ENCODE measurements around the gene ELF4. TPM values are rescaled to one million over a fixed set of nuclear protein-coding genes. Genes with fewer than 3 reads are reported as not detected.

ELF4 gene
- total RNA-seq, 1 donor from 2014 or later = 26.6 TPM

GRCh38 chrX:130108647-130109428, 1.5 kb downstream of the ELF4 start:
- DNase-seq (ENCODE audit: low spot score) = no peak
- H3K9me3 Mint-ChIP-seq = no peaks in the 10 kb centered on the region
- H3K36me3 Mint-ChIP-seq (ENCODE audit: low read depth) = peaks cover 3% of the 10 kb centered on the region
- peak overlapping the region; percentile 92 for H3K27ac Mint-ChIP-seq
- H3K4me1 Mint-ChIP-seq (ENCODE audit: low read depth) = peaks cover 15% of the 10 kb centered on the region
- intact Hi-C loops (cut with micrococcal nuclease) = loop anchor here (1.0 kb wide), 1 partner anchor 17 kb away; no protein-coding TSS in a partner anchor
- peak overlapping the region; percentile 93 for H3K4me3 Mint-ChIP-seq
- no peaks in the 10 kb centered on the region for H3K27me3 Mint-ChIP-seq (ENCODE audit: insufficient read depth)

GRCh38 chrX:130106071-130106470, 4.2 kb downstream of the ELF4 start:
- H3K9me3 Mint-ChIP-seq = no peaks in the 10 kb centered on the region
- intact Hi-C loops (cut with micrococcal nuclease) = no loop called here
- peaks cover 4% of the 10 kb centered on the region for H3K36me3 Mint-ChIP-seq (ENCODE audit: low read depth)
- H3K27me3 Mint-ChIP-seq (ENCODE audit: insufficient read depth) = no peaks in the 10 kb centered on the region
- H3K27ac Mint-ChIP-seq = no peak overlapping the region
- no peak overlapping the region for H3K4me3 Mint-ChIP-seq
- no peak for DNase-seq (ENCODE audit: low spot score)
- H3K4me1 Mint-ChIP-seq (ENCODE audit: low read depth) = peaks cover 20% of the 10 kb centered on the region

GRCh38 chrX:130105244-130105643, 5.1 kb downstream of the ELF4 start:
- Mint-ChIP-seq H3K9me3 (no peaks in the 10 kb centered on the region), H3K36me3 (ENCODE audit: low read depth) (peaks cover 7% of the 10 kb centered on the region), H3K27me3 (ENCODE audit: insufficient read depth) (no peaks in the 10 kb centered on the region), H3K27ac (no peak overlapping the region), H3K4me3 (no peak overlapping the region), H3K4me1 (ENCODE audit: low read depth) (peaks cover 28% of the 10 kb centered on the region)
- intact Hi-C loops (cut with micrococcal nuclease) = no loop called here
- no peak for DNase-seq (ENCODE audit: low spot score)

- Mint-ChIP-seq H3K9me3 (no peaks in the 10 kb centered on the region), H3K4me1 (ENCODE audit: low read depth) (peaks cover 35% of the 10 kb centered on the region), H3K36me3 (ENCODE audit: low read depth) (peaks cover 7% of the 10 kb centered on the region), H3K27me3 (ENCODE audit: insufficient read depth) (no peaks in the 10 kb centered on the region), H3K27ac (no peak overlapping the region), H3K4me3 (no peak overlapping the region)
- no peak for DNase-seq (ENCODE audit: low spot score)
- intact Hi-C loops (cut with micrococcal nuclease) = no loop called here
Measured at GRCh38 chrX:130103605-130104004, 6.7 kb downstream of the ELF4 start.

GRCh38 chrX:130100180-130100579, 10.1 kb downstream of the ELF4 start:
- H3K4me1 Mint-ChIP-seq (ENCODE audit: low read depth) = peaks cover 30% of the 10 kb centered on the region
- peaks cover 5% of the 10 kb centered on the region for H3K36me3 Mint-ChIP-seq (ENCODE audit: low read depth)
- no peak overlapping the region for H3K27ac Mint-ChIP-seq

GRCh38 chrX:130098210-130098552, 12.1 kb downstream of the ELF4 start:
- H3K27ac Mint-ChIP-seq = peak overlapping the region; percentile 29
- no peaks in the 10 kb centered on the region for H3K9me3 Mint-ChIP-seq
- peak overlapping the region; percentile 22 for H3K4me3 Mint-ChIP-seq
- H3K36me3 Mint-ChIP-seq (ENCODE audit: low read depth) = peaks cover 3% of the 10 kb centered on the region
- intact Hi-C loops (cut with micrococcal nuclease) = no loop called here
- no peaks in the 10 kb centered on the region for H3K27me3 Mint-ChIP-seq (ENCODE audit: insufficient read depth)
- H3K4me1 Mint-ChIP-seq (ENCODE audit: low read depth) = peaks cover 27% of the 10 kb centered on the region
- no peak for DNase-seq (ENCODE audit: low spot score)

More at GRCh38 chrX:130100180-130100579, 10.1 kb downstream of the ELF4 start:
- H3K9me3 Mint-ChIP-seq = no peaks in the 10 kb centered on the region
- H3K4me3 Mint-ChIP-seq = no peak overlapping the region
- no peak for DNase-seq (ENCODE audit: low spot score)
- no peaks in the 10 kb centered on the region for H3K27me3 Mint-ChIP-seq (ENCODE audit: insufficient read depth)
- intact Hi-C loops (cut with micrococcal nuclease) = no loop called here

GRCh38 chrX:130097507-130098209, 12.6 kb downstream of the ELF4 start:
- Mint-ChIP-seq H3K4me3 (peak overlapping the region; percentile 22), H3K4me1 (ENCODE audit: low read depth) (peaks cover 27% of the 10 kb centered on the region), H3K36me3 (ENCODE audit: low read depth) (peaks cover 3% of the 10 kb centered on the region), H3K9me3 (no peaks in the 10 kb centered on the region), H3K27ac (no peak overlapping the region), H3K27me3 (ENCODE audit: insufficient read depth) (no peaks in the 10 kb centered on the region)
- no peak for DNase-seq (ENCODE audit: low spot score)
- intact Hi-C loops (cut with micrococcal nuclease) = no loop called here

GRCh38 chrX:130095249-130096030, 14.9 kb downstream of the ELF4 start:
- intact Hi-C loops (cut with micrococcal nuclease) = no loop called here
- no peaks in the 10 kb centered on the region for H3K9me3 Mint-ChIP-seq
- H3K4me1 Mint-ChIP-seq (ENCODE audit: low read depth) = peaks cover 32% of the 10 kb centered on the region
- no peak overlapping the region for H3K27ac Mint-ChIP-seq
- peaks cover 1% of the 10 kb centered on the region for H3K36me3 Mint-ChIP-seq (ENCODE audit: low read depth)
- DNase-seq (ENCODE audit: low spot score) = no peak
- H3K4me3 Mint-ChIP-seq = no peak overlapping the region
- no peaks in the 10 kb centered on the region for H3K27me3 Mint-ChIP-seq (ENCODE audit: insufficient read depth)

GRCh38 chrX:130094696-130095095, 15.6 kb downstream of the ELF4 start:
- Mint-ChIP-seq H3K9me3 (no peaks in the 10 kb centered on the region), H3K4me1 (ENCODE audit: low read depth) (peaks cover 28% of the 10 kb centered on the region), H3K36me3 (ENCODE audit: low read depth) (peaks cover 1% of the 10 kb centered on the region), H3K4me3 (no peak overlapping the region), H3K27ac (no peak overlapping the region), H3K27me3 (ENCODE audit: insufficient read depth) (no peaks in the 10 kb centered on the region)
- no peak for DNase-seq (ENCODE audit: low spot score)
- intact Hi-C loops (cut with micrococcal nuclease) = no loop called here

GRCh38 chrX:130093271-130093670, 17.0 kb downstream of the ELF4 start:
- Mint-ChIP-seq H3K36me3 (ENCODE audit: low read depth) (peaks cover 1% of the 10 kb centered on the region), H3K27me3 (ENCODE audit: insufficient read depth) (no peaks in the 10 kb centered on the region), H3K4me3 (no peak overlapping the region), H3K9me3 (no peaks in the 10 kb centered on the region), H3K4me1 (ENCODE audit: low read depth) (peaks cover 25% of the 10 kb centered on the region), H3K27ac (no peak overlapping the region)
- intact Hi-C loops (cut with micrococcal nuclease) = loop anchor here (2.0 kb wide), 1 partner anchor 28 kb away; no protein-coding TSS in a partner anchor
- no peak for DNase-seq (ENCODE audit: low spot score)

GRCh38 chrX:130091980-130092522, 18.2 kb downstream of the ELF4 start:
- Mint-ChIP-seq H3K36me3 (ENCODE audit: low read depth) (peaks cover 1% of the 10 kb centered on the region), H3K4me1 (ENCODE audit: low read depth) (peaks cover 29% of the 10 kb centered on the region), H3K27ac (peak overlapping the region; percentile 94), H3K4me3 (peak overlapping the region; percentile 83), H3K9me3 (no peaks in the 10 kb centered on the region), H3K27me3 (ENCODE audit: insufficient read depth) (no peaks in the 10 kb centered on the region)
- DNase-seq (ENCODE audit: low spot score) = peak; percentile 79
- intact Hi-C loops (cut with micrococcal nuclease) = loop anchor here (1.0 to 2.0 kb wide), 3 partner anchors 10 to 29 kb away; no protein-coding TSS in a partner anchor

GRCh38 chrX:130090364-130090763, 19.9 kb downstream of the ELF4 start:
- no peaks in the 10 kb centered on the region for H3K9me3 Mint-ChIP-seq
- peaks cover 46% of the 10 kb centered on the region for H3K4me1 Mint-ChIP-seq (ENCODE audit: low read depth)
- no peak overlapping the region for H3K27ac Mint-ChIP-seq
- H3K36me3 Mint-ChIP-seq (ENCODE audit: low read depth) = peaks cover 4% of the 10 kb centered on the region
- peak overlapping the region; percentile 5 for H3K4me3 Mint-ChIP-seq
- intact Hi-C loops (cut with micrococcal nuclease) = no loop called here
- no peak for DNase-seq (ENCODE audit: low spot score)
- H3K27me3 Mint-ChIP-seq (ENCODE audit: insufficient read depth) = no peaks in the 10 kb centered on the region

Data from activated T-helper 1 cell treated with anti-CD3 and anti-CD28 coated beads, Interleukin-12 subunit alpha, Interleukin-12 subunit beta, Interleukin-2, Interleukin-4 antibody, amounts not matched to agents 30 ng/mL and 10 ng/mL and 1 ng/mL, durations not matched to agents 14 hours and 24 hours and 36 hours (primary cell).